K562 (cell line): Measurements from ENCODE around the gene MAD1L1. TPM values are rescaled to one million over a fixed set of nuclear protein-coding genes. Genes with fewer than 3 reads are reported as not detected.

ENCODE experiments used
- ATAC-seq: fragments of 200-7000 bp; cut with Tn5 transposase; 3 replicates; pipeline ENCODE4 v1.9.1; 2020; ENCODE audit warnings: moderate library complexity
- BruUV-seq: library from RNA; stranded (reverse); fragments of 400-500 nt; replicated peaks from 2 replicates; lab custom pipeline; 2021; lab: Mats Ljungman, UMichigan
- CTCF ChIA-PET: fragments of 300-600 bp; formaldehyde crosslinking; extraction: SDS; loops from one replicate; lab custom pipeline; 2021; ENCODE audit warnings: low intra/inter-chr PET ratio; lab: Yijun Ruan, JAX
- POLR2A ChIA-PET: fragments of 300-600, 350-650 bp; sonication (Branson Sonifier 250); formaldehyde crosslinking; extraction: SDS; loops from one replicate; lab custom pipeline; 2021; ENCODE audit warnings: antibody characterized with exemption, inconsistent platforms; lab: Yijun Ruan, JAX
- DNase-seq, 4 experiments: peaks; one replicate each; pipeline versions ENCODE4 v3.0.0 to v3.0.0-alpha.2; 2011 to 2018; ENCODE audit warnings: low spot score in 3 of 4, mixed read lengths in 3 of 4; ENCODE audit errors: extremely low read depth in 1 of 4
- FAIRE-seq: peaks from 2 replicates; lab custom pipeline; 2011; peaks lifted over from hg19 to GRCh38; lab: Jason Lieb, UNC
- H2AFZ ChIP-seq: 2 replicates; pipeline ENCODE4 v1.6.0; 2011; ENCODE audit warnings: low read depth, low read length, control low read depth, inconsistent platforms
- H3K27ac ChIP-seq: fragments of 200-600 bp; 3 replicates; pipeline ENCODE4 v1.8.0; 2011; ENCODE audit warnings: low read depth, mild to moderate bottlenecking, control low read depth, inconsistent platforms, low read length, moderate library complexity, mixed read lengths; ENCODE audit errors: extremely low read depth
- H3K27me3 ChIP-seq, 2 experiments: fragments of 300-600 bp in 1 of 2; 2 replicates in 1 of 2; 3 replicates in 1 of 2; pipeline versions ENCODE4 v1.6.0 to v1.8.0; 2011; ENCODE audit warnings: inconsistent platforms in 2 of 2, low read length in 2 of 2, mild to moderate bottlenecking in 1 of 2, mixed read lengths in 1 of 2, moderate library complexity in 1 of 2; ENCODE audit not compliant: control insufficient read depth in 2 of 2, insufficient read depth in 2 of 2
- H3K36me3 ChIP-seq: fragments of 300-600 bp; 3 replicates; pipeline ENCODE4 v1.8.0; 2011; ENCODE audit warnings: mild to moderate bottlenecking, low read length, inconsistent platforms; ENCODE audit not compliant: control insufficient read depth, insufficient read depth
- H3K4me1 ChIP-seq, 2 experiments: fragments of 200-600 bp in 1 of 2; replicated peaks in 1 of 2; 2 replicates in 1 of 2; 3 replicates in 1 of 2; pipeline versions ENCODE4 v1.5.1 to v1.8.0; 2011; ENCODE audit warnings: inconsistent platforms in 2 of 2, low read length in 2 of 2, mild to moderate bottlenecking in 1 of 2, mixed read lengths in 1 of 2, moderate library complexity in 1 of 2; ENCODE audit not compliant: control insufficient read depth in 2 of 2, insufficient read depth in 2 of 2
- H3K4me2 ChIP-seq: 2 replicates; pipeline ENCODE4 v1.6.1; 2011; ENCODE audit warnings: low read length, control low read depth, inconsistent platforms, mixed read lengths; ENCODE audit not compliant: insufficient read depth
- H3K4me3 ChIP-seq: fragments of 200-600 bp; sonication (generic), shearing (Covaris generic); 2 replicates; pipeline ENCODE4 v1.5.1; 2016; ENCODE audit warnings: control low read depth, inconsistent platforms
- H3K79me2 ChIP-seq: fragments of 200-600 bp; 3 replicates; pipeline ENCODE4 v1.8.0; 2011; ENCODE audit warnings: low read length, inconsistent platforms; ENCODE audit not compliant: control insufficient read depth, insufficient read depth
- H3K9ac ChIP-seq, 2 experiments: 2 replicates each; pipeline versions ENCODE4 v1.6.0 to v1.6.1; 2011; ENCODE audit warnings: low read depth in 2 of 2, low read length in 2 of 2, control low read depth in 1 of 2, inconsistent platforms in 1 of 2, mild to moderate bottlenecking in 1 of 2, mixed read lengths in 1 of 2; ENCODE audit not compliant: insufficient read depth in 1 of 2
- H3K9me1 ChIP-seq: one replicate; pipeline ENCODE4 v1.6.0; 2011; ENCODE audit warnings: inconsistent platforms, mild to moderate bottlenecking, low read length, moderate library complexity; ENCODE audit not compliant: control insufficient read depth, insufficient read depth
- H3K9me3 ChIP-seq: replicated peaks from 2 replicates; pipeline ENCODE4 v1.5.1; 2011; ENCODE audit warnings: low read depth, low read length, inconsistent platforms; ENCODE audit not compliant: control insufficient read depth, insufficient read depth
- H4K20me1 ChIP-seq: replicated peaks from 2 replicates; pipeline ENCODE4 v1.6.1; 2011; ENCODE audit warnings: low read length, inconsistent platforms, mixed read lengths; ENCODE audit not compliant: control insufficient read depth, insufficient read depth
- C11orf30 ChIP-seq: fragments of 450-650 bp; IDR thresholded peaks from 2 replicates; pipeline ENCODE4 v1.6.1; 2016; ENCODE audit warnings: low read depth, mild to moderate bottlenecking
- POLR2G ChIP-seq: fragments of 200-400 bp; formaldehyde crosslinking; IDR thresholded peaks from 2 replicates; pipeline ENCODE4 v1.6.1; 2017; ENCODE audit warnings: low read depth, mild to moderate bottlenecking, antibody characterized with exemption, low read length, moderate library complexity
- TFAP4 ChIP-seq: sonication (generic); formaldehyde crosslinking; IDR thresholded peaks from 2 replicates; pipeline ENCODE4 v1.8.0; 2022; ENCODE audit warnings: missing genetic modification reagents, mild to moderate bottlenecking, moderate library complexity, borderline replicate concordance
- ZNF699 ChIP-seq: fragments of 250-450 bp; sonication (Bioruptor Pico); IDR thresholded peaks from 2 replicates; pipeline ENCODE4 v1.8.0; 2021; ENCODE audit warnings: mild to moderate bottlenecking, moderate library complexity; ENCODE audit not compliant: insufficient replicate concordance
- WGBS: fragments of 100-300 bp; shearing (Covaris generic); methylation state at CpG from one replicate; pipeline ENCODE4 v1.1.6; 2016; ENCODE audit warnings: low coverage, mixed read lengths; ENCODE audit not compliant: insufficient coverage; ENCODE audit errors: missing lambda C conversion rate; 5-methylcytosine and 5-hydroxymethylcytosine counted together
- in situ Hi-C: fragments of 300-500 bp; cut with MboI; formaldehyde crosslinking; loops from 4 replicates; pipeline ENCODE4 v1.15.0; 2018; ENCODE audit warnings: inconsistent platforms, mixed read lengths
- intact Hi-C: fragments of 100-400 bp; cut with micrococcal nuclease; formaldehyde crosslinking; loops from 2 replicates; pipeline ENCODE4 v1.14.2; 2022
- polyA plus RNA-seq, 8 experiments: library from polyadenylated mRNA; depleted of rRNA in 4 of 8; stranded (reverse) in 5 of 8; unstranded in 3 of 8; fragments of >200 nt; fragmentation: Nextera tagmentation in 2 of 8; fragmentation: Illumina TruSeq in 1 of 8; extraction: Ambion mirVana in 2 of 8; extraction: Trizol in 1 of 8; gene quantifications; 2 replicates each; pipeline versions ENCODE4 v1.2.1 to v1.2.3, GENCODE V29; 2011 to 2014; ENCODE audit warnings: inconsistent platforms in 1 of 8, missing spikeins in 1 of 8
- total RNA-seq, 7 experiments: library from RNA; depleted of rRNA in 6 of 7; stranded (reverse); fragments of >200 nt in 6 of 7; fragmentation: Illumina TruSeq in 2 of 7; extraction: Trizol in 2 of 7; gene quantifications; 2 replicates each; pipeline versions ENCODE4 v1.2.1 to v1.2.3, GENCODE V29; 2011 to 2021; ENCODE audit warnings: low replicate concordance in 1 of 7

Gene MAD1L1
- total and polyA plus RNA-seq, 9 of the 15 experiments (the other 6 are each of a cell fraction or from before 2014, with no cell fraction given) = 1.7 to 89.7 (median 18.0) TPM

DNA sequence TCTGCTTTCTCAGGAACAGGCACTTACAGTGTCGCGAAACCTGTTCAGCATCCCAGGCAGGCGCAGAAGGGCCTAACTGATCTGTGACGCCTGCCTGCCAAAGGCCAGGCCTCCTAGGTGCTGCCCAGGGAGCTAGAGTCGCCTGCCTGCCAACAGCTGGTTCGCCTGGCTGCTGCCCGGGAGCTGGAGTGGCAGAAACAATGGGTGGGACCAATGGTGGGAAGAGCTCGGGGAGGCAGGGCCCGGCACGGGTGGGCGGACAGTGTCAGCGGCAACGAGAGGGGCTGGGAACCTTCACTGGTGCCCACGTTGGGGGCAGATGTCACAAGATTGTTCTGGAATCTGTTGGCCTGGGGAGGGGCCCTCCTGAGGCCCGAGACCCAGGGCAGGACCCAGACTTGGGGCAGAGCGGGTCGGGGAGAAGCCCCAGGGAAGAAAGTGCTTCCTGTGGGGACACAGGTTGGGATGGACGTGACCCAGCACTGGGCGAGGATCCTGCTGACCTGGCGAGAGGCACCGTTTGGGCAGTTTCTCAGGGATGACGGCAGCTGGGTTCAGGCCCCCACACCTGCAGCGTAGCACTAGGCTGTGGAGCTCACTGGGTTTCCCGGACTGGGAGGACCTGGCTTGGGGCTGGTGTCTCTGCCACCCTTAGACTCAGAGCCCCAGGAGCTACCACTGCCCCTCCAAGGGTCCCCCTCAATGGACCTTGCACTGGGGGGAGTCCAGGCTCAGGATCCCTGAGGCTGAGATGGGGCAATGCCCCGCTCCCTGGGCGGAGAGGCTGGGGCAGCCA, 380.8 kb downstream of the MAD1L1 start:
- H4K20me1 ChIP-seq = no peaks in the 10 kb centered on the region
- DNase-seq = no peak
- H3K9me1 ChIP-seq = peaks cover 6% of the 10 kb centered on the region
- H3K79me2 ChIP-seq = peaks cover 62% of the 10 kb centered on the region
- no peak for TF ChIP-seq ZNF699 (CRISPR knock-in tag)
- no peak for TF ChIP-seq C11orf30
- TF ChIP-seq POLR2G = peak; percentile 23; the same call in 1 of the 2 replicates
- TF ChIP-seq TFAP4 (CRISPR knock-in tag) = peak; percentile 18; the same call in 1 of the 2 replicates
- BruUV-seq = no TSS peak
- no peak overlapping the region for H3K4me3 ChIP-seq
- intact Hi-C loops = loop anchor here (2.0 to 10.0 kb wide), 2 partner anchors 73 to 253 kb away; no protein-coding TSS in a partner anchor
- H3K27ac ChIP-seq = no peak overlapping the region
- no peak overlapping the region for H3K4me2 ChIP-seq
- H3K27me3 ChIP-seq = no peaks in the 10 kb centered on the region
- in situ Hi-C loops = no loop called here
- FAIRE-seq = no peak
- peaks cover 3% of the 10 kb centered on the region for H3K9me3 ChIP-seq
- WGBS = 95% methylated on average over 22 of the region's 26 CpGs
- H2AFZ ChIP-seq = no peak overlapping the region
- ChIA-PET CTCF (no interaction called here), POLR2A (no interaction called here)
- peaks cover 52% of the 10 kb centered on the region for H3K36me3 ChIP-seq
- H3K4me1 ChIP-seq = peaks cover 30 to 92% of the 10 kb centered on the region in 2 experiments
- no peak for ATAC-seq
- peak overlapping the region in 1 of 2 experiments; percentile 82; a peak in 2 of 4 replicates for H3K9ac ChIP-seq
